ENCODE results near the gene MYBBP1A. TPM values are rescaled to one million over a fixed set of nuclear protein-coding genes. Genes with fewer than 3 reads are reported as not detected.
A peak's percentile ranks its signal among the peaks of the same experiment; 100 is the strongest.

MYBBP1A gene
- total and polyA plus RNA-seq, 2 of the 8 experiments (the other 6 are each of a cell fraction or from before 2014, with no cell fraction given) = 46.8 to 151 TPM

GRCh38 chr17:4541328-4542002 is 13.7 kb downstream of the MYBBP1A start:
- DNase-seq (ENCODE audit: low read depth in 1 of 2, low spot score in 2 of 2) (no peak), FAIRE-seq (no peak)
- no peak for TF ChIP-seq JUN (IDR thresholded peaks at IDR 0.05; ENCODE audit: low read depth, low read length)
- no peak for TF ChIP-seq SRF (IDR thresholded peaks at IDR 0.05; ENCODE audit: low read depth, low read length)
- TF ChIP-seq RAD21 (IDR thresholded peaks at IDR 0.05 in 1 of 2, conservative IDR thresholded peaks at IDR 0.05 in 1 of 2; ENCODE audit: low read depth in 2 of 2, low read length in 2 of 2) = peak; percentile 24 to 50; a peak in 3 of 4 replicates
- peak in 2 of 3 experiments; percentile 15 to 23; a peak in 2 of 4 replicates for TF ChIP-seq CTCF (IDR thresholded peaks at IDR 0.05; ENCODE audit: control extremely low read depth in 1 of 3, insufficient read depth in 1 of 3, low read depth in 1 of 3, low read length in 3 of 3)
- WGBS, 2 experiments (ENCODE audit: extremely low coverage in 1 of 2, insufficient coverage in 1 of 2, insufficient read length in 1 of 2, insufficient replicate concordance in 2 of 2, low coverage in 1 of 2, low lambda C conversion rate in 2 of 2, missing lambda C conversion rate in 1 of 2) = 94% methylated on average over 22 of the region's 29 CpGs; no CpG with 5 or more reads in 1 of the 2 experiments
- H2BK15ac ChIP-seq (ENCODE audit: low read length) = no peak overlapping the region
- no peak overlapping the region for H3K4me2 ChIP-seq (ENCODE audit: insufficient read depth in 1 of 2, low read depth in 2 of 2, low read length in 2 of 2)
- H4K91ac ChIP-seq (replicated peaks; ENCODE audit: insufficient read length, low read length) = no peak overlapping the region
- no peaks in the 10 kb centered on the region; the same call in 1 of the 2 replicates for H3K23me2 ChIP-seq (ENCODE audit: low read depth, low read length)
- no peak overlapping the region for H3K27ac ChIP-seq (ENCODE audit: low read depth, low read length)
- no peak overlapping the region for H2BK5ac ChIP-seq (ENCODE audit: low read depth, low read length)
- peaks cover 0 to 8% (median 5%) of the 10 kb centered on the region in 4 experiments; a peak in 5 of 7 replicates for H3K4me1 ChIP-seq (replicated peaks in 1 of 4; ENCODE audit: control insufficient read depth in 3 of 4, insufficient read depth in 4 of 4, low read length in 3 of 4)
- H2AFZ ChIP-seq (ENCODE audit: low read length) = no peak overlapping the region
- H3K4me3 ChIP-seq (ENCODE audit: extremely low read depth in 1 of 4, insufficient read depth in 2 of 4, low read depth in 3 of 4, low read length in 4 of 4) = no peak overlapping the region
- peaks cover 28 to 73% (median 48%) of the 10 kb centered on the region in 4 experiments for H3K36me3 ChIP-seq (ENCODE audit: control insufficient read depth in 2 of 4, insufficient read depth in 4 of 4, low read length in 3 of 4)
- H4K20me1 ChIP-seq (replicated peaks in 1 of 2; ENCODE audit: control insufficient read depth in 1 of 2, insufficient read depth in 2 of 2, low read length in 2 of 2) = peaks cover 11 to 36% of the 10 kb centered on the region in 2 experiments
- H4K5ac ChIP-seq (ENCODE audit: insufficient read length, low read depth, low read length) = no peak overlapping the region
- no peak overlapping the region for H3K18ac ChIP-seq (ENCODE audit: extremely low read depth, low read length)
- H3K79me1 ChIP-seq (ENCODE audit: low read depth, low read length) = no peaks in the 10 kb centered on the region
- H3K9ac ChIP-seq (replicated peaks in 1 of 4; ENCODE audit: extremely low read depth in 1 of 4, low read depth in 3 of 4, low read length in 3 of 4) = no peak overlapping the region
- H4K8ac ChIP-seq (ENCODE audit: extremely low read depth, insufficient read depth, low read length) = no peak overlapping the region
- no peak overlapping the region for H3K4ac ChIP-seq (replicated peaks; ENCODE audit: insufficient read length, low read depth, low read length)
- no peak overlapping the region for H2BK120ac ChIP-seq (replicated peaks; ENCODE audit: low read depth, low read length)
- H3K9me3 ChIP-seq (ENCODE audit: insufficient read depth in 2 of 2, low read depth in 1 of 2, low read length in 1 of 2) = no peaks in the 10 kb centered on the region
- no peaks in the 10 kb centered on the region for H3K79me2 ChIP-seq (ENCODE audit: control insufficient read depth in 1 of 2, insufficient read depth in 2 of 2, low read length in 2 of 2)
- H2AK5ac ChIP-seq (ENCODE audit: low read depth, low read length) = no peak overlapping the region
- no peaks in the 10 kb centered on the region for H3K27me3 ChIP-seq (replicated peaks in 1 of 4; ENCODE audit: control insufficient read depth in 3 of 4, extremely low read depth in 1 of 4, insufficient read depth in 3 of 4, low read length in 3 of 4)
- ChIA-PET CTCF (ENCODE audit: partially characterized antibody) (interaction anchor here (0.8 to 1.6 kb wide), 10 partner anchors 9 to 128 kb away, joined by 3 to 6 read pairs (median 3); no protein-coding TSS in a partner anchor), POLR2A (ENCODE audit: partially characterized antibody) (interaction anchor here (1.2 to 37.1 kb wide), 4 partner anchors 5 to 167 kb away, joined by 3 to 546 read pairs (median 275); partner anchors contain the start of genes GGT6 and MYBBP1A)
- H2BK12ac ChIP-seq (ENCODE audit: low read depth, low read length) = no peak overlapping the region
- no peak overlapping the region for H3K23ac ChIP-seq (ENCODE audit: insufficient read length)
- no peak overlapping the region for H3K56ac ChIP-seq (replicated peaks; ENCODE audit: insufficient read length, low read depth, low read length)
- no peak overlapping the region for H3K14ac ChIP-seq (ENCODE audit: insufficient read length)
- H2BK20ac ChIP-seq (ENCODE audit: low read length) = no peak overlapping the region
